GM18909 (cell line): ENCODE measurements around the gene CFAP73.
A peak's percentile ranks its signal among the peaks of the same experiment; 100 is the strongest.

ENCODE experiments used
- ATAC-seq: cut with Tn5 transposase; IDR thresholded peaks from one replicate; pipeline ENCODE4 v1.9.1; 2021; ENCODE audit warnings: mild to moderate bottlenecking; ENCODE audit not compliant: unreplicated experiment, poor library complexity

CFAP73 gene

DNA sequence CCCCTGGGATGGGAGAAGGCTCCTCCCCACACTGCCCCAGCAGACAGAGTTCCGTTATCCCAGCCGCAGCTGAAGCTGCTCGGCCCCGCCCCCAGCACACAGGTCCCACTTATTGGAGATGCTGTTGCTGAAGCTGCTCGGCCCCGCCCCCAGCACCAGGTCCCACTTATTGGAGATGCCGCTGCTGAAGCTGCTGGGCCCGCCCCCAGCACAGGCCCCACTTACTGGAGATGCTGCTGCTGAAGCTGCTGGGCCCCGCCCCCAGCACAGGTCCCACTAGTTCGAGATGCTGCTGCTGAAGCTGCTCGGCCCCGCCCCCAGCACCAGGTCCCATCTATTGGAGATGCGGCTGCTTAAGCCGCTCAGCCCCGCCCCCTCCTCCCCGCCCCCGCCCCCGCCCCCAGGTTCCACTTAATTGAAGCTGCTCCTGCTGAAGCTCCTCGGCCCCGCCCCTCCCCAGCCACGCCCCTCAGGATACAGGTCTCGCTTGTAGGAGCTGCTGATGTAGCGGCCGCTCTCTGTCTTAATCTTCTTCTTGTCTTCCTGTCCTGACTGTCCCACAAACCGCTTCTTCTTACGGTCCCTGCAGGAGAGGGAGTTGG lies 12.0 kb downstream of the CFAP73 start:
- ATAC-seq = no peak

DNA sequence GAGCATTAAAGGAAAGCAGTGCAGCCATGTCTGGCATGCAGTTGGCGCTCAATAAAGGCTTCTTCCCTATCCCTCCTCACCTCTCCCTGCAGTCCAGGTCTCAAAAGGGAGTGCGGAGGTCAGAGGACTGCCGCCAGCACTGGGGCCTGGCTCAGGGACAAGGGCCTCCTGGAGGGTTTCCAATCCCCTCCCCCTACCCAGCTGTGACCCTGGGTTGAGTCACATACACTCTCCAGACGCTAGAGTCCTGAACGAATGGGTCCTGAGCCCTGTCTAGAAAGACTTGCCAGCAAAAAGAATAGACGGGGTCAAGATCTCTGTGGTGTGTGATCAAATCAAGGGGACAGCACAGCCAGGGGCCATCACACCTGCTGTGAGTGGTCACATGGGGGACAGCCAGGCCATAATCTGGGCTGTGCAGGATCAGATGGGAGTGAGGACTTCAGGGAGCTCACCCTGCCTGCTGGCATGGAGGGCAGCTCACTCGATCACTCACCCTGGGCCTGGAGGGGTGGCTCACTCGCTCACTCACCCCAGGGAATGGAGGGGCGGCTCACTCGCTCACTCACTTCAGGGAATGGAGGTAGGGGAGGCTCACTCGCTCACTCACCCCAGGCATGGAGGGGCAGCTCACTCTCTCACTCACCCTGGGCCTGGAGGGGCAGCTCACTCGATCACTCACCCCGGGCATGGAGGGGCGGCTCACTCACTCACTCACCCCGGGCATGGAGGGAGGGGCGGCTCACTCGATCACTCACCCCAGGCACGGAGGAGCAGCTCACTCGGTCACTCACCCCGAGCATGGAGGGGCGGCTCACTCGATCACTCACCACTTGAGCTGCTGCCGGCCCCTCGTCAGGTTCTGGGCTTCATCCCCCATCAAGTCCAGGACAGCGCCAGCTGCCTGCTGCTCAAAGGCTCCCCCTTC lies 12.8 kb downstream of the CFAP73 start:
- no peak for ATAC-seq

DNA sequence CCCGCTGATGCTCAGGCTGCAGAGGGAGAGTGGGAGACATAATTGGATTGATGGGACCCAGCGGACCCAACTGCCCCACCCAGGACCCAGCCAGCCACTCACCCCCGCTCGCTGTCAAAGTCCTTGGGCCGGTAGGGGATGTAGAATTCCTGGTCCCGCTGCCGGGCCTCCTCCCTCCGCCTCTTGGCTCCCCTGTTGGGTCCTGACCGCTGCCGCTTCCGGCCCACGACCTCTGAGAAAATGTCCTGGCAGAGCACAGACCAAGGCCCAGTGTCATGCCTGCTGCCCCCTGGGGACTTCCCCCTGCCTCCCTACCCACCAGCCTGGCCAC lies 13.5 kb downstream of the CFAP73 start:
- no peak for ATAC-seq

DNA sequence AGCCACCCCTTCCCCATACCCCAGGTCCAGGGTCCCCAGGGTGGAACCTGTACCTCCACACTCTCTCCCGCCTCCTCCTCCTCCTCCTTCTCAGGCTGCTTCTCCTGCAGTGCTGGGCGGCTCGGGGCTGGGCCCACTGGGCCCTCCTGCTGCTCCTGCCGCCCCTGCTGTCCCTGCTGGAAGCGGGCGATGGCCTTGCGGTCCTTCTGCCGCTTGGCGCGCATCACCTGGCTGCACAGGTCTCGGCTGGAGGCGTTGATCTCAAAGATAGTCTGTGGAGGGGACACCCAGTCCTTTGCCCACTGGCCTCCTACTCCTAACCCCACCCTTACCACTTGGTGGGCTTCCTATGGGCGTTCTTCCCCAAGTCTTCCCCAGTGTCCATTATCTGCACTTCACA lies 14.5 kb downstream of the CFAP73 start:
- ATAC-seq = no peak

DNA sequence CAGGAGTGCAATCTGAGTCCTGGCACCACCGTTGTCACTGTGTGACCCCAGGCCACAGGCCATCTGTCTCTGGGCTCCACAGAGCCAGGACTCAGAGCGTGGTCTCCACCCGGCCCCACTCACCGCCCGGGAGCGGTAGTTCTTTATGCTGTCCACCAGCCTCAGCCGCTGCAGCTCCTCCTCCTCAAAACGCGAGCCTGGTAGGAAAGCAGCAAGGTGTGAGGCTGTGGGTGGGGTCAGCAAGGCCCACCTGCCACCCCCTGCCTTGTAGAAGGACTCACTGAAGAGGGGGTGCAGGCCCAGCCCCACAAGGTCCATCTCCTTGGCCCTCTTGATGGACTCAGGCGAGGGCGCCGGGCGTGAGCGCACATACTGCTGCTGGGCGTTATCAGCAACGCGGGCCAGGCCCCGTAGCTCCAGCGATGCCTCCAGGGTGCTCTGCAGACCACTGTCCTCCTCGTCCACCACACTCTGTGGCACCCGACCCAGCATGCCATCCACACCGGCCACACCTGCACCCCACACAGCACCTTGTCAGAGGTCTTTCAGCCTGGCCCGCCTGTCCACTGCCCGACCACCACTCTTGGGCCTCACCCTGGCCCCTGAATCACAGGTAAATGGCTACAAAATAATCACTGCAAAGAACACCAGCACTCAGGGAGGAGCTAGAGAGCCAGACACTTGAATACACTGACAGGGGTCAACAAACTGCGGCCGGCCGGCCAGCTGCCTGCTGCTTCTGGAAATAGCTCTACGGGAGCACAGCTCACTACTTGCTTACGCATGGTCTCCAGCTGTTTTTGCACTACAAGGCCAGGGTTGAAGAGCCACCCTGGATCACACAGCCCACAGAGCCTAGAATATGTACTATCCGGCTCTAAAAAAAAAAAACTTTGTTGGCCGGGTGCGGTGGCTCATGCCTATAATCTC lies 16.3 kb downstream of the CFAP73 start:
- ATAC-seq = no peak

DNA sequence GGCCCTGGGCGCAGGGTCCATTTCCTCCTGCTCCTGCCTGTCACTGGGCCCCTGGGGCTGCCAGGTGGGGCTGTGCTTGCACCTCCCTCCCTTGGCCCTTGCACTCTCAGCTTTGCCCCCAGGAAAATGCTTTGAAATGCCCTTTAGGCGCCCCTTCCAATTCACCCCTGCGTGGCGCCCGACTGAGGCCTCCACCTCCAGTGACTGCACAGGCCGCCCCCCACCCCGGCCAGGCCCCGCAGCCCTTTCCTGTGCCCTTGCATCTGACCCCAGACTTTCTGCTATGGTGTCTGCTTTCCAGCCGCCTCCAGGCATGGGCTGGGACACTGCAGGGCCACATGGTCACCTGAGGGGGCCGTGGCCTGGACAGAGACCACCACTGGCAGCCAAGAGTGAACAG lies 18.3 kb downstream of the CFAP73 start:
- no peak for ATAC-seq

DNA sequence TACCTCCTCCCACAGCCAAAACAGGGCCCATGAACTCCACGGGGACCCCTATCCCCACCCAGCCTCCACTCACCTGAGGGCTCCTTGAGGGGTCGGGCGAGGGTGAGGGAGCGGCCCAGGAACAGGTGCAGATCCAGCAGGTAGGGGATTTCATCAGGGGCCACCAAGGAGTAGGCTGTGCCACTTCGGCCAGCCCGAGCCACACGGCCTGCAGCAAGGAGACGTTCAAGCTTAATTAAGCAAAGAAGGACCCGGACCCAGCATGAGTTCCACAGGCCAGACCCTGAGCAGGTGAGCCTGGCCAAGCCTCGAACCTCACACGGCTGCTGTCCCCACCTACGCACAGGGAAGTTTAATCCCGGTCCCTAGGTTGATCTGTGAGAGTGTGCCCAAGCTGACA lies 20.2 kb downstream of the CFAP73 start:
- ATAC-seq = no peak

DNA sequence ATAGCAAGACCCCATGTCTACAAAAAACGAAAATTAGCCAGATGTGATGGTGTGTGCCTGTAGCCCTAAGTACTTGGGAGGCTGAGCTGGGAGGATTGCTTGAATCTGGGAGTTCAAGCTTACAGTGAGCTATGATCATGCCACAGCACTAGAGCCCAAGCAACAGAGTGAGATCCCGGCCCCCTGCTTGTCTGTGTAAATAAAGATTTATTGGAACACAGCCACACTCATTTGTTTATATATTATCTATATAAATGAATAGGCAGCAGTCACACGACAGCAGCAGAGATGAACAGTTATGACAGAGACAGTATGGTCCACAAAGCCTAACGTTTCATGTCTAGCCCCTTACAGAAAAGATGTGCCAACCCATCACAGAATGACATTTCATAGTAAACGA lies 20.9 kb downstream of the CFAP73 start:
- ATAC-seq = no peak

DNA sequence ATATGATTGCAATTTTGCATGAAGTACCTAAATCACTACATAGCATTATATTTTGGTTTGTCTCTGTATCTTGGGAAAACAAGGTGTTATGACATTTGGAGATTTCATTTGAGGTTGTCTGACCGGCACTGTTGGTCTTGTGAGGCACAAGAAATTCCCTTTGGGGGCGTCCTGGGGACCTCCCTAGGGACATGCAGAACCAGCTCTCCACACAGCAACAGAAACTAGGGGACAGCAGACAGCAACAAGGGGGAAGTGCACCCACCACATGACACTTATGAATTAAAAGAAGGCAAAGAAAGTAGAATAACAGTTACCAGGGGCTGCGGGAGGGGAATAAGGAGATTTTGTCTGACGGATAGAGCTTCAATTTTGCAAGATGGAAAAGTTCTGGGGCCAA lies 21.4 kb downstream of the CFAP73 start:
- ATAC-seq = no peak

DNA sequence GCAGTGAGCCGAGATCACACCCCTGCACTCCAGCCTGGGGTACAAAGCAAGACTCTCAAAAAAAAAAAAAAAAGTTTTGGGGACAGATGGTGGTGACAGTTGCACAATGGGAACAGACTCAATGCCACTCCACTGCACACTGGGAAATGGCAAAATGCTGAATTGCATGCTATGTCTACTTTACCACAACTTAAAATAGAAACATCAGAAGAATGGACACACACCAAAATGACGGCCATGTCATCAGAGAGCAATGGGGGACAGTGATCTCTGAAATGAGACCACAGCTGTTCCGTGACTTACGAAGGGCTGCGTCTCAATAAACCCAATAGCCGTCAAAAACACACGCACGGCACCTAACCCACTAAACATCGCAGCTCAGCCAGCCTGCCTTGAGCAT lies 22.0 kb downstream of the CFAP73 start:
- no peak for ATAC-seq

DNA sequence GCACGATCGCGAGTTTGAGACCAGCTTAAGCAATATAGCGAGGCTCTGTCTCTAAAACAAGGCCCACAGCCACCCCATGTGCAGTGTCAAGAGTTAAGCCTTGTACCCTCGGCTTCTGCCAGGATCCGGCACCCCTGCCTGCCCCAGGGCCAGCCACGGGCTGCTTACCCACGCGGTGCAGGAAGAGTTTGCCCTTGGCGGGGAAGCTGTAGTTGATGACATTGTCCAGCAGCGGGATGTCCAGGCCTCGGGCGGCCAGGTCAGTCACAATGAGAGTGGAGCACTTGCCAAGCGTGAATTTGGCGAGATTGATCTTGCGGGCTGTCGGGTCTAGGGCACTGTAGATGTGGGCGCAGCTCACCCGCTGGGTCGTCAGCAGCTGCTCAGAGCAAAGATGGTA lies 22.7 kb downstream of the CFAP73 start:
- ATAC-seq = no peak

DNA sequence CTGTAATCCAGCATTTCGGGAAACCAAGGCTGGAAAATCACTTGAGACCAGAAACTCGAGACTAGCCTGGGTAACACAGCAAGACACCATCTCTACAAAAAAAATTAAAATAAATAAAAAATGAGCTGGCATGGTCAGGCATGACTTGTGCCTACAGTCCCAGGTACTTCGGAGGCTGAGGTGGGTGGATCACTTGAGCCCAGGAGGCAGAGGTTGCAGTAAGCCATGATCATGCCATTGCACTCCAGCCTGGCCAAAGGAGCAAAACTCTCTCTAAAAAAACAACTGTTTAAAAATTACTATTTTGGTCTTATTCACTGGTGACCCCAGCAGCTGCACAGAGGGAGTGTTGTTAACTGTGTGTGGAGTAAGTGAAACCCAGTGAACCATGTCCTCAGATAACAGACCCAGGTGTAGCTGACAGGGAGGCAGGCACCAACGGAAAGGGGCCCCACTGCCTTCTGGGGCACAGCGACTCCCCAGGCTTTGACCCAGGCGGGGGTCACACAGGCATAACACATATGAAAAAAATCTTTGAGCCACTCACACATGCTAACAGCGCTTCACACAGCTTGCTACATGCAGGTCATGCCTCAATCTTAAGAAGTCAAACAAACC lies 23.7 kb downstream of the CFAP73 start:
- peak; percentile 56 for ATAC-seq

DNA sequence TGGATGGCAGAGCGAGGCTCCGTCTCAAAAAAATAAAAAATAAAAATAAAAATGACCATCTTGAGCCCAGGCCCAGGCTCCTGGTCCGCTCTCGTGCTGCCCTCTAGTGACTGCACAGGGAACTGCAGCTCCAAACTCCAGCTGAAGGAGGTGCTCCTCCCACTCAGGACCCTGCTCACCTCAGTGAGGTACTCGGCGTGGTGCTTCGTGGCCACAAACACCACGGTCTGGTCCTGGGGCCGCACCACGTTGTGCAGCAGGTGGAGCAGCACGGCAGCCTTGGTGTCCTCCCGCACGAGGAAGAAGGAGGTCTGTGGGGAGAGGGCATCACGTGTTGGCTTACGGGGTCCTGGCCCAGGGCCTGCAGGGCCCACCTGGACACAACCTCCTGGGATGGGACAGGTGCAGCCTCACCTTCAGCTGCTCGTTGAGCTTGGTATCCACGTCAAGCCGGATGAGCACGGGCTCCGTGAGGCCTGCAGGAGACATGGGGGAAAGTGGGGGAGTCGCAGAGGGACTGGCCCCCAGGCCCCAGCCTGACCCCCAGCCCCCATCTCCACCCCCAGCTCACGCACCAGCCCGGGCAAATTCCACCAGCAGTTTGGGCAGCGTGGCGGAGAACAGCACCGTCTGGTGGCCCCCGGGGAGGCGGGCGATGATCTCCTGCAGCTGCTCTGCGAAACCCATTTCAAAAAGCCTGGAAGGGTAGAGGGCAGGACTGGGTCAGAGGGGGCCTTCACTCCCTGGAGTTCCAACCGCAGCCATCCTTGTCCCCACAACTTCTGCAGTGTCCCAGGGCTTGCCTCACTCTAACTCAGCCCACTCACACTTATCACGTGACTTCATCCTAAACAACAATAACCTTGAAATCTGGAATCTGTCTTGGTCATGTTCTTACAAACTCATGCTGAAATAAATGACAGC lies 25.2 kb downstream of the CFAP73 start:
- no peak for ATAC-seq

DNA sequence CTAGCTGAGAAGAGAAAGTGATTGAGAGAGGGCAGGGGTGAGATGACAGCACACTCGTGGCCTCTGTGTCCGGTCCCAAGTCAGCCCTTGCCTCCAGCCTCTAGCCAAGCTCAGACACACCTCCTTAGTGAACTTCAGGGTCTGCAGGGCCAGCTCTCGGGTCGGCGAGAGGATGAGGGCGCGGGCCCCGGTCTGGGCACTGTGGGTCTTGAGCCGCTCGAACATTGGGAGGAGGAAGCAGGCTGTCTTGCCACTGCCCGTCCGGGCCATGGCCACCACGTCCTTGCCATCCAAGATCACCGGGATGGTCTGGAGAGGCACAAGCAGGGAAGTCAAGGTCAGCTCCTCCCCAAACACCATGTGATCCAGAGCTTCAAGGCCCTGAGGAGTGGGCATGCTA lies 29.5 kb downstream of the CFAP73 start:
- ATAC-seq = no peak

DNA sequence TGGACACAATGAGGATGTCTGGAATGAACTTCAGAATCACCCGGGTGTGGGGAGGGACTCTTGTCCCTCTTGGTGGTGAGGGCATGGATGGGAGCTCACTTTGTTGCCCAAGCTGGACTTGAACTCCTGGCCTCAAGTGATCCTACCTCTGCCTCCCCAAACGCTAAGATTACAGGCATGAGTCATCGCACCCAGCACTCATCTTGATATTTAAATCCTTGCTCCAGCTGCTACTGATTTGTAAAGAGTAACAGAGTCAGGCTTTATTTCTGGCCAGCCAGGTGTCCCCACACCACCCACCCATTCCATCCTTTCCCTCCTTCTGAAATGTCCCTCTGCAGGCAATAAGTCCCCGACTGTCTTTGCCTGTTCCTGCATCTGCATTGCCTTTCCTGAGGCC lies 30.8 kb downstream of the CFAP73 start:
- ATAC-seq = no peak

DNA sequence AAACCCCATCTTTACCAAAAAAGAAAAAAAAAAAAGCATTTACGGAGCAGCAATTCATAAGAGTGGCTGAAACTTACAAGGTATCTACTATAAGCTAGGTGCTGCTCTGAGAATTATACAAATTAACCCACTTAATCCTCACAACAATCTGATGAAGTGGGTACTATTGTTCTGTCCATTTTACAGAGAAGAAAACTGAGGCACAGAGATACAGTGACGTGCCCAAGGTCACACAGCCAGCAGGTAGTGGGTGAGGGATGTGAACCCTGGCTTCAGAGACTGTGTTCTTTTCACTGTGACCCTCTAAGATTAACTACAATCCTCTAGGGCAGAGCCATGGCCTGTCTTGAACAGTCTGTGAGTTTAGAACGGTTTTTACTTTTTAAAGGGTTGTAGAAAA lies 32.5 kb downstream of the CFAP73 start:
- ATAC-seq = no peak

DNA sequence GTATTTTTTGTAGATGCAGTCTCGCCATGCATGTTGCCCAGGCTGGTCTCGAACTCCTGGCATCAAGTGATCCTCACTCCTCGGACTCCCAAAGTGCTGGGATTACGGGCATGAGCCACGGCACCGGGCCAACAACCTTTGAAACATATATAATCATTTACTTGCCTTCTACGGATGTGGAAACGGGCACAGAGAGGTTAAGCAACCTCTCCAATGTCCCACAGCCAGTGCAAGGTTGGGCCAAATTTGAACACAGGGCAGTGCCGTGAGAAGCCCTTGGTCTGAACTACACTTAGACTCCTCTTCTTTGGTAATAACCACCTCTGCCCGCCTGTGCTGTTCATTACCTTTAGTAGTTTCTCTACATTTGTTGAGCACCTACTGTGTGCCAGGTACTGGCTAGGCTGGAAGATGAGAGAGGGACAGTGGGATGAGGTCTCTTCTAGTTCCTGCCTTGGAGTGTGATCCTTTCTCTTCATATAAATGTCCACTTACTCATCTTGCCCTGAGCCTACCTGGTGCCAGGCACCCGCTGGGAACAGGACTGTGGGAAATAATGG lies 33.6 kb downstream of the CFAP73 start:
- no peak for ATAC-seq

DNA sequence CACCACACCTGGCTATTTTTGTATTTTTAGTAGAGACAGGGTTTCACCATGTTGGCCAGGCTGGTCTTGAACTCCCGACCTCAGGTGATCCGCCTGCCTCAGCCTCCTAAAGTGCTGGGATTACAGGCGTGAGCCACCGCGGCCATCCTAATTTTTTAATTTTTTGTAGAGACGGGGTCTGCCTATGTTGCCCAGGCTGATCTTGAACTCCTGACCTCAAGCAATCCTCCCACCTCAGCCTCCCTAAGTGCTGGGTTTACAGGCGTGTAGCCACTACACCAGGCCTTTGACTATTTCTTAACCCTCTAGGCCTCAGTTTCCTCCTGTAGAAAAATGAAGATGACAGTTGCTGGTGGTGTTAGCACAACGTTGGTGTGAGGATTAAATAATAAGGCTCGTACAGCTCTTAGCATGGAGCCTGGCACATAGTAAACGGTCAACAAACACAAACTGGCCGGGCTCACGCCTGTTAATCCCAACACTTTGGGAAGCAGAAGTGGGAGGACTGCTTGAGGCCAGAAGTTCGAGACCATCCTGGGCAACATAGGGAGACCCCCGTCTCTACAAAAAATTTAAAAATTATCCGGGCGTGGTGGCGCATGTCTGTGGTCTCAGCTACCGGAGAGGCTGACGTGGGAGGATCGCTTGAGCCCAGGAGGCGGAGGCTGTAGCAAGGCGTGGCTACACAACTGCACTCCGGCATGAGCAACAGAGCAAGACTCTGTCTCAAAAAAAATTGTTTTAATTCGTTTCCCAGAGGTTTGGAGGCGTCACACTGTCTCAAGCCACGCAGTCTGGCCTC lies 34.8 kb downstream of the CFAP73 start:
- peak; percentile 48 for ATAC-seq

DNA sequence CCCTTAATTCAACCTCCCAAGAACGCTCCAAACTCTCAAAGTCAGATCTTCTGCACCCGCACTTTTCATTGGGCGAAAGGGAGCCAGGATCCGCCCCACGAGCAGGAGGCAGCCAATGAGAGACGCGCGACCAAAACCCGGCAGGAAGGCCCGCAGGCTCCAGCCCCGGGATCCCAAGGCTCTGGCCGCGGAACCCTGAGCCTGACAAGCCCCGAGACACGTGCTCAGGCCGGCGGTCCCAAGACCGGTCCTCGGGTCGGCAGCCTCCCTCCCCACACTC lies 35.3 kb downstream of the CFAP73 start:
- ATAC-seq = peak; percentile 83
